ENCODE data around the gene CD99. TPM values are rescaled to one million over a fixed set of nuclear protein-coding genes. Genes with fewer than 3 reads are reported as not detected.
"Not testable (repeated sequence)": the region's sequence is repeated elsewhere in the genome, so short reads cannot be mapped to it uniquely, and the experiment has no call there.

The CD99 gene
- total RNA-seq, 1 experiment from 2014 or later: 92.1 TPM

- not testable (repeated sequence) for H2AFZ ChIP-seq (ENCODE audit: low read length); H3K27me3 ChIP-seq (ENCODE audit: insufficient read depth, low read length); H2BK20ac ChIP-seq (ENCODE audit: low read depth, low read length, poor library complexity, severe bottlenecking); H2BK5ac ChIP-seq (ENCODE audit: insufficient read length, low read length); DNase-seq; H3K79me2 ChIP-seq (ENCODE audit: insufficient read depth, low read length); H3T11ph ChIP-seq (ENCODE audit: low read length); H3K36me3 Mint-ChIP-seq (ENCODE audit: insufficient read depth in 1 of 3, low read depth in 3 of 3); H3K27ac ChIP-seq (ENCODE audit: insufficient read length, low read depth, low read length); H3K9ac ChIP-seq (ENCODE audit: extremely low read depth, insufficient read length, low read length); H3K23ac ChIP-seq (ENCODE audit: insufficient read length, low read depth, low read length); H3K27me3 Mint-ChIP-seq (ENCODE audit: low read depth); H3K9me3 Mint-ChIP-seq; H2BK12ac ChIP-seq (ENCODE audit: insufficient read length, low read depth, low read length); H3K56ac ChIP-seq (ENCODE audit: insufficient read length, low read depth, low read length); H4K20me1 ChIP-seq (ENCODE audit: control insufficient read depth, insufficient read depth, insufficient read length); H4K5ac ChIP-seq (ENCODE audit: insufficient read length, low read depth, low read length); H3K4ac ChIP-seq (ENCODE audit: low read depth, low read length); H3K79me1 ChIP-seq (ENCODE audit: insufficient read depth, low read depth, low read length, poor library complexity, severe bottlenecking); H3K4me3 Mint-ChIP-seq; H3K14ac ChIP-seq (ENCODE audit: insufficient read depth, low read length); H3K18ac ChIP-seq (ENCODE audit: insufficient read length, low read depth, low read length); H4K91ac ChIP-seq (ENCODE audit: insufficient read length, low read depth, low read length); H3K4me1 ChIP-seq (ENCODE audit: insufficient read depth, low read length); H4K8ac ChIP-seq (replicated peaks; ENCODE audit: insufficient read length, low read depth, low read length); H3K23me2 ChIP-seq (ENCODE audit: insufficient read length, low read depth, low read length, poor library complexity, severe bottlenecking); H2BK120ac ChIP-seq (ENCODE audit: low read depth, low read length, poor library complexity, severe bottlenecking); H3K4me2 ChIP-seq (ENCODE audit: insufficient read depth, insufficient read length, low read length); H2BK15ac ChIP-seq (ENCODE audit: low read depth, low read length); H3K9me3 ChIP-seq (ENCODE audit: control insufficient read depth, low read depth, low read length); H2AK5ac ChIP-seq (ENCODE audit: insufficient read length, low read length)
- Mint-ChIP-seq H3K27ac (peak overlapping the region in 2 of 3 experiments; percentile 24 to 82; a peak in 1 of 7 replicates), H3K4me1 (peaks cover 30 to 31% of the 10 kb centered on the region in 2 experiments)
- WGBS (ENCODE audit: extremely low coverage, insufficient read length, low lambda C conversion rate): no CpG with 5 or more reads among the region's 19 CpGs
These were observed 73.9 kb downstream of the CD99 start for GRCh38 chrX:2764766-2765548.
